HUES6 (cell line): ENCODE measurements around the gene KCNJ11.

Source experiments
- H3K27ac ChIP-seq: 2 replicates; pipeline ENCODE4 v1.7.0; 2013; ENCODE audit warnings: low read depth, mild to moderate bottlenecking, low read length, inconsistent platforms
- H3K27me3 ChIP-seq: 2 replicates; pipeline ENCODE4 v1.6.1; 2013; ENCODE audit warnings: low read length; ENCODE audit not compliant: control insufficient read depth, insufficient read depth
- H3K36me3 ChIP-seq: 2 replicates; pipeline ENCODE4 v1.6.1; 2013; ENCODE audit warnings: low read length; ENCODE audit not compliant: control insufficient read depth, insufficient read depth
- H3K4me1 ChIP-seq: 2 replicates; pipeline ENCODE4 v1.6.1; 2013; ENCODE audit warnings: low read length; ENCODE audit not compliant: control insufficient read depth, insufficient read depth
- H3K4me3 ChIP-seq: 2 replicates; pipeline ENCODE4 v1.5.1; 2013; ENCODE audit warnings: low read depth, low read length
- H3K9ac ChIP-seq: one replicate; pipeline ENCODE4 v1.6.1; 2013; ENCODE audit warnings: mild to moderate bottlenecking, low read length
- H3K9me3 ChIP-seq: 2 replicates; pipeline ENCODE4 v1.6.1; 2013; ENCODE audit warnings: low read depth, low read length; ENCODE audit not compliant: control insufficient read depth, insufficient read depth

The KCNJ11 gene

DNA sequence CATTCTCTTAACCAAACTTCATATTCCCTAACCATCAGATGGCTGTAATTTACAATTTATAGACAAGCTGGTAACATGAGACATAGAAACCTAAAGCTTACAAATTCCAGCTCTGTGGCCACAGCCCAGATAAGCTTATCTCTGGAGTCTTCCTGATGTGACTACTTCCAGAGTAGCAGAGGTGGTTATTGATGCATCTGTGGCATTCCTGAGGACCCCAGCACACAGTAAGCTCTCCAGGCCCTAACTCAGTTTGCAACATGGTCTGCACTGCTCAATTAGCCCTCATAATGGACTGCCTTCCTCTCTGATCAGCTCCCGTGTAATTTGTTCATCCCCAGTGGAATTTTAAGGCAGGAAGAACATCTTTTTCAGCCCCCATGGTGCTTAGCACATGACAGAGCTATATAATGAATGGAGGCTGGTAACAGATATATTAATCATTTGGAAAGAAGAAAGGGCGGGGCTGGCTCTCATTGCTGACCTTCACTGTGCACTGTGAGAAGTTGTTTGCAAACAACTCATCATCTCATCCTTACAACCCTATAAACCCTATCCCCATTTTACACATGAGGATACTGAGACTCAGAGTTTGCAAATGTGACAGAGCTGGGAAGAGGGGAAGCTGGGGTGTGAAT, 30.1 kb upstream of the KCNJ11 start:
- H3K4me1 ChIP-seq, result peaks cover 15% of the 10 kb centered on the region
- no peaks in the 10 kb centered on the region for H3K36me3 ChIP-seq
- H3K27me3 ChIP-seq, result peaks cover 28% of the 10 kb centered on the region; the same call in 1 of the 2 replicates
- H3K9me3 ChIP-seq, result no peaks in the 10 kb centered on the region
- H3K4me3 ChIP-seq, result no peak overlapping the region
- no peak overlapping the region for H3K27ac ChIP-seq
- H3K9ac ChIP-seq, result no peak overlapping the region

GRCh38 chr11:17416492-17416891, 28.0 kb upstream of the KCNJ11 start:
- Histone ChIP-seq H3K27ac (no peak overlapping the region), H3K4me1 (peaks cover 10% of the 10 kb centered on the region), H3K27me3 (peaks cover 15% of the 10 kb centered on the region; the same call in 1 of the 2 replicates), H3K9ac (no peak overlapping the region), H3K4me3 (no peak overlapping the region), H3K9me3 (no peaks in the 10 kb centered on the region), H3K36me3 (no peaks in the 10 kb centered on the region)

- Histone ChIP-seq H3K4me3 (no peak overlapping the region), H3K4me1 (peaks cover 4% of the 10 kb centered on the region; the same call in 1 of the 2 replicates), H3K9me3 (no peaks in the 10 kb centered on the region), H3K36me3 (no peaks in the 10 kb centered on the region), H3K27ac (no peak overlapping the region), H3K9ac (no peak overlapping the region), H3K27me3 (peaks cover 9% of the 10 kb centered on the region; the same call in 1 of the 2 replicates)
Observed at GRCh38 chr11:17415523-17416104, 27.2 kb upstream of the KCNJ11 start.

DNA sequence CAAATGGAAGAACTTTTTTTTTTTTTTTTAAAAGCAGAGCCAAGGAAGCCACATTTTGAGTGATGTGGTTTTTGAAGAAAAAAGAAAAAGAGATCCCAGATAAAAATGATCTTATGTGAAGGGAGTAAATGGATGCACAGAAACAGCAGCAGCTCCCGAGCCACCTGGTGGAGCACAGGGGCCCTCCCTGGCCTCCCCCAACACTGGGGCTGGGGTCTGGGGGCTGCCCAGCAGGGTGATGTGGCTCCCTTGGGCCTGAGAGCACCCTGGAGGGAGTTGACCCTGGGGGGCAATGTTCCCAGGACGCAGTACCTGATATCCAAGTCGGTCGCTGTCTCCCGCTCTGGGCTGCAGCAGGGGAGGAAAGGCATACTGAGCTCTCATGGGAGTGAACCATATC, 26.5 kb upstream of the KCNJ11 start:
- no peaks in the 10 kb centered on the region for H3K9me3 ChIP-seq
- no peak overlapping the region for H3K27ac ChIP-seq
- peaks cover 6% of the 10 kb centered on the region; the same call in 1 of the 2 replicates for H3K27me3 ChIP-seq
- H3K36me3 ChIP-seq, result no peaks in the 10 kb centered on the region
- no peak overlapping the region for H3K4me3 ChIP-seq
- peaks cover 4% of the 10 kb centered on the region; the same call in 1 of the 2 replicates for H3K4me1 ChIP-seq
- H3K9ac ChIP-seq, result no peak overlapping the region

GRCh38 chr11:17414317-17414737, 25.9 kb upstream of the KCNJ11 start:
- no peak overlapping the region for H3K27ac ChIP-seq
- H3K9ac ChIP-seq, result no peak overlapping the region
- H3K27me3 ChIP-seq, result peaks cover 2% of the 10 kb centered on the region; the same call in 1 of the 2 replicates
- H3K4me1 ChIP-seq, result peaks cover 4% of the 10 kb centered on the region; the same call in 1 of the 2 replicates
- no peaks in the 10 kb centered on the region for H3K36me3 ChIP-seq
- no peaks in the 10 kb centered on the region for H3K9me3 ChIP-seq
- no peak overlapping the region for H3K4me3 ChIP-seq

- no peak overlapping the region for H3K9ac ChIP-seq
Observed at GRCh38 chr11:17413414-17414316, 25.2 kb upstream of the KCNJ11 start.

GRCh38 chr11:17412488-17413180, 24.2 kb upstream of the KCNJ11 start:
- Histone ChIP-seq H3K9me3 (no peaks in the 10 kb centered on the region), H3K36me3 (no peaks in the 10 kb centered on the region), H3K9ac (no peak overlapping the region), H3K27ac (no peak overlapping the region), H3K27me3 (no peaks in the 10 kb centered on the region), H3K4me1 (no peaks in the 10 kb centered on the region), H3K4me3 (no peak overlapping the region)

More at GRCh38 chr11:17413414-17414316, 25.2 kb upstream of the KCNJ11 start:
- H3K4me3 ChIP-seq, result no peak overlapping the region
- H3K4me1 ChIP-seq, result peaks cover 4% of the 10 kb centered on the region; the same call in 1 of the 2 replicates
- H3K36me3 ChIP-seq, result no peaks in the 10 kb centered on the region
- H3K27me3 ChIP-seq, result no peaks in the 10 kb centered on the region
- H3K27ac ChIP-seq, result no peak overlapping the region
- H3K9me3 ChIP-seq, result no peaks in the 10 kb centered on the region

- Histone ChIP-seq H3K9ac (no peak overlapping the region), H3K27ac (no peak overlapping the region), H3K4me1 (no peaks in the 10 kb centered on the region), H3K9me3 (no peaks in the 10 kb centered on the region), H3K4me3 (no peak overlapping the region), H3K36me3 (no peaks in the 10 kb centered on the region), H3K27me3 (no peaks in the 10 kb centered on the region)
Observed at GRCh38 chr11:17411418-17411817, 23.0 kb upstream of the KCNJ11 start.

GRCh38 chr11:17410606-17411379, 22.3 kb upstream of the KCNJ11 start:
- H3K27ac ChIP-seq, result no peak overlapping the region
- H3K36me3 ChIP-seq, result no peaks in the 10 kb centered on the region
- H3K9me3 ChIP-seq, result no peaks in the 10 kb centered on the region
- no peak overlapping the region for H3K4me3 ChIP-seq
- H3K4me1 ChIP-seq, result peaks cover 2% of the 10 kb centered on the region; the same call in 1 of the 2 replicates
- H3K27me3 ChIP-seq, result no peaks in the 10 kb centered on the region
- H3K9ac ChIP-seq, result no peak overlapping the region

GRCh38 chr11:17408641-17409040, 20.2 kb upstream of the KCNJ11 start:
- Histone ChIP-seq H3K27ac (no peak overlapping the region), H3K36me3 (no peaks in the 10 kb centered on the region), H3K4me3 (no peak overlapping the region), H3K9ac (no peak overlapping the region), H3K27me3 (no peaks in the 10 kb centered on the region), H3K9me3 (no peaks in the 10 kb centered on the region), H3K4me1 (peaks cover 4% of the 10 kb centered on the region; the same call in 1 of the 2 replicates)
